Measurements from ENCODE around the gene LONRF2. TPM values are rescaled to one million over a fixed set of nuclear protein-coding genes. Genes with fewer than 3 reads are reported as not detected.

The LONRF2 gene
- total RNA-seq, 1 experiment from 2014 or later: 0.10 TPM

DNA sequence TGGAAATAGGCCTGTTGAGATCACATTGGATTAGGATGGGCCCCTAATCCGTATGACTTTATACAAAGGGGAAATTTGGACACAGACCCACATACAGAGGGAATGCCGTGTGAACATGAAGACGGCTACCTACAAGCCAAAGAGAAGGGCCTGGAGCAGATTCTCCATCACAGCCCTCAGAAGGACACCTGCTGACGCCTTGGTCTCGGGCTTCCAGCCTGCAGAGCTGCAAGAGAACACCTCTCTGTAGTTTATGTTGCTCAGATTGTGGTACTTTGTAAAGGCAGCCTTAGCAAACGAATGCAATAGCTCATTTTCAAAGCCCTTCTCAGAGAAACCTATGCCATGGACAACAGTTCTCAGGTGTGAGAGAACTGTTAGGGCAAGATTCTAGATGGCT lies 86.1 kb downstream of the LONRF2 start:
- no peak for DNase-seq (ENCODE audit: low read depth)

DNA sequence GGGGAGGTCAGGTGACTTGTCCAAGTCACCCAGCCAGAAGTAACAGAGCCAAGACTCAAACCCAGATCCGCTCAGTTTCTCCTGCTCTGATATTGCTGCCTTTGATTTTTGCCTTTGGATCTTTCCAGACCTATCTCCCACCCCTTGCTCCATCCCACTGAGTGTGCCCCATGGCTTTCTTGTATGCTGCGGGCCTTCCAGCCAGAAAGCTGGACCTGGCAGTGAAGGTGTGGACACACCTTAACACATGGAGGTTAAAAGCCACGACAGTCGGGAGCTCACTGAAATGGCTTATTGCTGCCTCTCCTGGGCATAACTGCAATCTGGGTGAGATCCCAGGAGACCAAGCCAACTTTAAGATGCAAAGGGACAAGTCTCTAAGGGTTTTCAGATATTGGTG lies 86.7 kb downstream of the LONRF2 start:
- no peak for DNase-seq (ENCODE audit: low read depth)

DNA sequence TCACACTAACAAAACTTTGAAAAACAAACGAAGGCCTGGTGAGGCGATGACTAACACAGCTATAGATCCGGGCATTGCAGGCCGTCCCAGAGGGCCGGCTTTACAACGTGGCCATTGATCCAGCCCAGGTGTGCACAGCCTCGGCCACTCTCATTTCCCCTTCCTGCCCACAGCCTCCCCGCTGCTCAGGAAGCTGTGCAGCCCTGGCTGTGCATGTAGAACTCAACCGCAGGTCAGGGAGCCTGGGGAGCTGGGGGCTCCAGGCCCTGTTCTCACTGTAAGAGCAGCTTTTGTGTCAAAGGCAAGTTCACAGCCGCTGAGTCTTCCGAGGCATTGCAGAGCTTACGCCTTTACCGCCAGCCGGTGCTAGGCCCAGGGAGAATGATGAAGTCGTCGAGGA lies 87.2 kb downstream of the LONRF2 start:
- no peak for DNase-seq (ENCODE audit: low read depth)

DNA sequence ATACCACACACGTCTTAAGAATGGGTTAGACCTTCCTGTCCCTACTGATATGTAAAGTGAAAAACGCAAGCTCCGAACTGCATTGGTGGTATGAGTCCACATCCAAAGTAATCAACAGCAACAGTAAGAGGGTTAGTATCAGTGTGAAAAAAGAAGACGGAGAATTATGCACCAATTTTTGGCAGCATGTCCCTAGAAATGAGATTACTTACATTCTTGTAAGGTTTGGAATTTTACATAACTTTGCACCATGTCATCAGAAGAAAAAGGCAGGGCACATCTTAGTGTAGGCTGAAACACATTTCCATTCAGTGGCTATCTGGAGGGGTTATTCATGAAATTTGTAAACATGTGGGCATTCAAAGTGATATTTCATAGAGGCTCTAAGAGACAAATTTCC lies 88.2 kb downstream of the LONRF2 start:
- DNase-seq (ENCODE audit: low read depth): no peak

DNA sequence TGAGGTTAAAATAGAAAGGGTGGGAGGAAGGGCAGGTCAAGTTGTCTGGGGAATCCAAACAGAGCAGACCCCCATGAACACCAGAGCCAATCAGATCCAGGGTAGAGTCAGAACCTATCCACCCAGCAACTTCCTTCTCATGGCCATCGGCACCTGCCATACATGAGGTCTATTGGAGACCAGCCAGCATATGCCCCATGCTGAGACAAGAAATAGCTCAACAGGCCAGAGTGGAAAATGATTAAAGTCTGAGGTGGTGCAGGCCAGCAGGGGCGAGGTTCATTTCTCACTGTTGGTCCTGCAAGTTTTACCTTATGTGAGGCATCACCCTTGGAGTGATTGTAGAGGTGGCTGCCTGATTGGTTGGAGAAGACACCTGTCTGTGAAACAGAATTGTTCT lies 89.2 kb downstream of the LONRF2 start:
- no peak for DNase-seq (ENCODE audit: low read depth)

DNA sequence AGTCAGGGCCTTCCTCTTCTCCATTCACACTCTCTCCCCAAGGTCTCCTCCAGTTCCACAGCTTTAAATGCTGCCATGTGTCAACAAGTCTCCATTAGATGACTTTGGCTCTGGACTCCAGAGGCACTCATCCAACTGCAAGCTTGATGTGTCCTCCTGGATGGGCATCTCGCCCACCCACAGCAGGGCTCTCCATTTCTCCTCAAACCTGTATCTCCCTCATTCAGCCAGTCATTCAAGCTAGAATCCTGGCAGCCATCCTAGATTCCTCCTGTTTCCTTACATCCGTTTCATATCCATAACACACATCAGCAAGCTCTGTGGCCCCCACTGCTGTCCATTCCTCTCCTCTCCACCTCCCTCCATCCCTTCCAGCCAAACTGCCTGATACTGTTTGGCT lies 91.5 kb downstream of the LONRF2 start:
- no peak for DNase-seq (ENCODE audit: low read depth)

DNA sequence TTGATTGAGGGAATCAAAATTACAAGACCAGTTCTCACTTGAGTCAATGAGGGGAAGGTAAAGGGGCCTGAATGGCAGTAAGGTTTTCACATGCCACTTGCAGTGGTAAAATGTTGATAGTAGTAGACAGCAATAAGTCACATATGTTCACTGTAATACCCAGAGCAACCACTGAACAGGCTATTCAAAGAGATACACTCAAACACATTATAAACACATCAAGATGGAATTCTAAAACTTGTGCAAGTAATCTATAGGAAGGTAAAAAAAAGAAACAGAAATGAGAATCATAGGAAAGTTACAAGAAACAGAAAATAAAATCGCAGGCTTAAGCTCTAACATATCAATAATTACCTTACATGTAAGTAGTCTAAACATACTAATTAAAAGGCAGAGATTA lies 93.3 kb downstream of the LONRF2 start:
- no peak for DNase-seq (ENCODE audit: low read depth)

DNA sequence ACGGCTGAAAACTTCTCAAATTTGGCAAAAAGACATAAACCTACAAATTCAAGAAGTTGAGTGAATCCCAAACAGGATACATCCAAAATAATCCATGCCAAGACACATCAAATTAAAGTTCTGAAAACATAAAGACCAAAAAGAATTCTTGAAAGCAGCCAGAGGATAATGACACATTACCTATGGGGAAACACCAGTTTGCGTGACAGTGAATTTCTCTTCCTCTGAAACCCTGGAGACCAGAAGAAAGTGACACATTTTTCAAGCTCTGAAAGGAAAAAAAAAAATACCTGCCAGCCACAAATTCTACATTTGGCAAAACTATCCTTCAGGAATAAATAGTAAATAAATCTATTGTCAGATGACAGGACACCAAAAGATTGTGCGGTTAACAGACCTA lies 93.9 kb downstream of the LONRF2 start:
- DNase-seq (ENCODE audit: low read depth): no peak

DNA sequence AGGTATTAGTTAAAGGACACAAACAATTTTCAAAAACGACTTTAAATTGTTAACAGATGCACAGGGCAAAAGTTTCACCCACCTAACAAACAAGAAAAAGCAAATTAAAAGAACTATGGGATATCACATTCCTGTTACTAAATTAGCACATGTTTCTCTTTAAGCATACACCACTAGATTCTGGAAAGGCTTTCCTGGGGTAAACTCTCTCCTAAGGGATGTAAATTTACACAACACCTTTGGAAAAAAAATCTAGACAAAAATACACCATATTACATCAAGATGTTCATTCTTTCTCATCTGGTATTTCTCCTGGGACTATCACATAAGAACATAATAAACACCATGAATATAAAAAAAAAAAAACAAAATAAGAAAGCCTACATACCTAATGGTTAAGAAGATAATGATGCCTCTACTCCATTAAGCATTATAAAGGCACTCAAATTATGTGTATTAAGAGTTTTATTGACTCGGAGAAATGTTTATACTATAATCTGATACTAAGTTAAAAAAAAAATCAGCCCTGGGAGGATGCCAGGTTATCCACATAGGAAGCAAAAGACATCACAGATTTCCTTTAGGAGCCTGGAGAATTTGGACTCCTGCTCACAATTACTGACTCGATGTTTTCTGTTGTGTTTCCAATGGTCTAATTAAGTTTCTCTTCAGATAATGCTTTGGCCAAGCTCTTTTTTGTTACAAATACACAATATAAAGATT lies 97.2 kb downstream of the LONRF2 start:
- no peak for DNase-seq (ENCODE audit: low read depth)

DNA sequence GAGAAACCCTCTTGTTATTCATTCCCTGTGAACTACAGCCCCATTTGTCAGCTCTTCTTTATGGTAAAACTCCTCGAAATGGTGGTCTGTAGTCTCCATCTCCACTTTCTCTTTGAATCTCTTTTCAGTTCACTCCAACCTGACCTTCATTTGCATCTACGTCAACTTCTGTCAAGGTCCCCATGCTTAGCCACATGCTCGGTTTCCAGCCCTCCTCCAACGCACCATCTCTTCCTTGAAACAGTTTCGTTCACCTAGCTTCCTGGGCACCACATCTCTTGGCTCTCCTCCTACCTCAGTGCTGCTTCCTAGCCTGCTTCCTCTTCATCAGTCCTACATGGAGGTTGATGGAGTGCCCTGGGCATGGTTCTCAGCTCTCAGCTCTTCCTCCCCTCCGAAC lies 98.8 kb downstream of the LONRF2 start:
- no peak for DNase-seq (ENCODE audit: low read depth)

Other genes with a start within 250 kb of the LONRF2 start
- 2.6 and 3.0 TPM in 2 replicates for gene AFF3, start 179.9 kb downstream of the LONRF2 start, total RNA-seq (2014; rRNA removed; shearing (Covaris generic))
- 12.3 and 13.7 TPM in 2 replicates for gene CHST10, start 95.2 kb upstream of the LONRF2 start, total RNA-seq (2014; rRNA removed; shearing (Covaris generic))
- gene NMS, start 148.0 kb upstream of the LONRF2 start, total RNA-seq (2014; rRNA removed; shearing (Covaris generic)): not detected in 2 replicates
- gene PDCL3, start 240.5 kb upstream of the LONRF2 start, total RNA-seq (2014; rRNA removed; shearing (Covaris generic)): 10.9 and 18.7 TPM in 2 replicates